ENCODE measurements around the gene RESF1.

Gene RESF1

GRCh38 chr12:31967539-31967938 lies 8.3 kb downstream of the RESF1 start:
- TF ChIP-seq, protein P1, sequence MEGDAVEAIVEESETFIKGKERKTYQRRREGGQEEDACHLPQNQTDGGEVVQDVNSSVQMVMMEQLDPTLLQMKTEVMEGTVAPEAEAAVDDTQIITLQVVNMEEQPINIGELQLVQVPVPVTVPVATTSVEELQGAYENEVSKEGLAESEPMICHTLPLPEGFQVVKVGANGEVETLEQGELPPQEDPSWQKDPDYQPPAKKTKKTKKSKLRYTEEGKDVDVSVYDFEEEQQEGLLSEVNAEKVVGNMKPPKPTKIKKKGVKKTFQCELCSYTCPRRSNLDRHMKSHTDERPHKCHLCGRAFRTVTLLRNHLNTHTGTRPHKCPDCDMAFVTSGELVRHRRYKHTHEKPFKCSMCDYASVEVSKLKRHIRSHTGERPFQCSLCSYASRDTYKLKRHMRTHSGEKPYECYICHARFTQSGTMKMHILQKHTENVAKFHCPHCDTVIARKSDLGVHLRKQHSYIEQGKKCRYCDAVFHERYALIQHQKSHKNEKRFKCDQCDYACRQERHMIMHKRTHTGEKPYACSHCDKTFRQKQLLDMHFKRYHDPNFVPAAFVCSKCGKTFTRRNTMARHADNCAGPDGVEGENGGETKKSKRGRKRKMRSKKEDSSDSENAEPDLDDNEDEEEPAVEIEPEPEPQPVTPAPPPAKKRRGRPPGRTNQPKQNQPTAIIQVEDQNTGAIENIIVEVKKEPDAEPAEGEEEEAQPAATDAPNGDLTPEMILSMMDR (IDR thresholded peaks at IDR 0.05; ENCODE audit: insufficient read depth, low read depth, low read length, missing control alignments): no peak
- DNase-seq (ENCODE audit: low read depth): no peak
- no peak overlapping the region for H3K4me3 ChIP-seq (ENCODE audit: low read depth, low read length)

GRCh38 chr12:31970199-31970598 lies 11.0 kb downstream of the RESF1 start:
- no peak for DNase-seq (ENCODE audit: low read depth)
- TF ChIP-seq, protein P1 (IDR thresholded peaks at IDR 0.05; ENCODE audit: insufficient read depth, low read depth, low read length, missing control alignments): no peak
- no peak overlapping the region for H3K4me3 ChIP-seq (ENCODE audit: low read depth, low read length)

DNA sequence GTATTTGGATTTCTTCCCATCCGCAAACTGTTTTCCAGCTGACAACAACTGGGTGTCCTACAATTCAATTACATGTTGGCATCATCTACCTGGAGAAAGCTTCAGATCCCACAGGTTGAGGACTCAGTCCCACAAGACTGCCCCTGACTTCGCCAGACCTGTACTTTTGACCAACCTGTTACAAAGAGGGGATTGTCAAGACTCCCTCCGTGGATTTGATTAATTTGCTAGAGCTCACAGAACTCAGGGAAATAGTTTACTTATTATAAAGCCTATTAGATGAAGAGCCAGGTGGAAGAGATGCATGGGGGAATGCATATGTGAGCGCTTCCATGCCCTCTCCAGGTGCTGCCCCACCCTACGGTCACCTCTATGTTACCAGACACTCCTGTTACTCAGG lies 14.6 kb downstream of the RESF1 start:
- no peak overlapping the region for H3K4me3 ChIP-seq (ENCODE audit: low read depth, low read length)
- TF ChIP-seq, protein P1 (IDR thresholded peaks at IDR 0.05; ENCODE audit: insufficient read depth, low read depth, low read length, missing control alignments): no peak
- DNase-seq (ENCODE audit: low read depth): no peak

DNA sequence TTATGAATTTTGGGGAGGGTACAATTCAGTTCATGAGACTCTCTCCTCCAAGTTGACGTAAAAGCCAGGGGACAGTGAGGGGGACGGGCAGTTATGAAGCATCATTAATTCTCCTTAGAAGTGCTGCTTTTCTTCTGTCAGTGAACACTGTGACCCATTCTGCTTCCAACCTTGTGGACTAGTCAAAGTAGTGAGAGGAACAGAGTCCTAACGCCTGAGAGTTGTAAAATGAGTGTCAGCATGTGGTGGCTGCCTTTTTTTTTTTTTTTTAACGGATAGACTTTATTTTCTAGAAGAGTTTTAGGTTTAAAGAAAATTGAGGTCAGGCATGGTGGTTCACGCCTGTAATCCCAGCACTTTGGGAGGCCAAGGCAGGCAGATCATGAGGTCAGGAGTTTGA lies 15.5 kb downstream of the RESF1 start:
- no peak for DNase-seq (ENCODE audit: low read depth)
- no peak overlapping the region for H3K4me3 ChIP-seq (ENCODE audit: low read depth, low read length)
- TF ChIP-seq, protein P1 (IDR thresholded peaks at IDR 0.05; ENCODE audit: insufficient read depth, low read depth, low read length, missing control alignments): no peak

GRCh38 chr12:31984806-31985591 lies 25.8 kb downstream of the RESF1 start:
- TF ChIP-seq, protein P1 (IDR thresholded peaks at IDR 0.05; ENCODE audit: insufficient read depth, low read depth, low read length, missing control alignments): no peak
- H3K4me3 ChIP-seq (ENCODE audit: low read depth, low read length): no peak overlapping the region
- DNase-seq (ENCODE audit: low read depth): no peak

- TF ChIP-seq, protein P1 (IDR thresholded peaks at IDR 0.05; ENCODE audit: insufficient read depth, low read depth, low read length, missing control alignments): no peak
- DNase-seq (ENCODE audit: low read depth): no peak
- no peak overlapping the region for H3K4me3 ChIP-seq (ENCODE audit: low read depth, low read length)
Observed at GRCh38 chr12:31985832-31986231, 26.6 kb downstream of the RESF1 start.
